SU-DHL-6 (cell line): ENCODE measurements around the gene OSBPL9.

Experiments used
- CTCF ChIP-seq: fragments of 200-600 bp; sonication (generic); IDR thresholded peaks from one replicate; pipeline ENCODE4 v1.5.1; 2017; ENCODE audit warnings: antibody characterized with exemption, mild to moderate bottlenecking, low read length, moderate library complexity; ENCODE audit not compliant: insufficient read depth, poor library complexity, severe bottlenecking
- EZH2phosphoT487 ChIP-seq: fragments of 200-600 bp; sonication (generic), shearing (Covaris generic); conservative IDR thresholded peaks from 2 replicates; pipeline ENCODE4 v1.6.1; 2018; ENCODE audit warnings: mild to moderate bottlenecking, antibody characterized with exemption, low read length, moderate library complexity, mixed read lengths

- TF ChIP-seq CTCF (no peak), EZH2phosphoT487 (no peak)
Observed at GRCh38 chr1:51735746-51736254, 118.9 kb downstream of the OSBPL9 start.
